Measurements from ENCODE around the gene PIP5K1A. TPM values are rescaled to one million over a fixed set of nuclear protein-coding genes. Genes with fewer than 3 reads are reported as not detected.

Gene PIP5K1A
- total and polyA plus RNA-seq, 9 of the 15 experiments (the other 6 are each of a cell fraction or from before 2014, with no cell fraction given): 1.9 to 42.4 (median 18.8) TPM

DNA sequence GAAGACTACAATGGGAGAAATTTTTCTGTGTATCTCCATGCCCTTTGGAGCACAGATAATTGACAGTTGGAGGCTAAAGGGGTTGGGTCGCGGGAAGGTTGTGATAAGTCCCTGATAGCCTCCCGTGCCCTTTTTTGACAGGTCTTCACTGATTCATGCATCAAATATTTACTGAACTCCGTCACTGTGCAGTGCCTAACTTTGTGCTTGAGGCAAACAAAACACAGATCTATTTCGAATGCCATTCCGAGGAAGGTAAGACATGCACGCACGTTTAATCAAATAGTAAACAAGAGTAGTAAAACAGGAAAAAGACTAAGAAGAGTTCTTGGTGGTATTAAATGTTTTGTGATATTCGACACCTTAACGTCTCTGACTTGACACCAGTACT lies 494 bp upstream of the PIP5K1A start (continued):
- peak in 1 of 2 experiments; percentile 25; a peak in 2 of 4 replicates for TF ChIP-seq FOXK2 (conservative IDR thresholded peaks at IDR 0.05 in 1 of 2, IDR thresholded peaks at IDR 0.05 in 1 of 2; ENCODE audit: low read depth in 2 of 2)
- peak in 1 of 2 experiments; percentile 2; a peak in 1 of 3 replicates for TF ChIP-seq CBX3 (IDR thresholded peaks at IDR 0.05; ENCODE audit: borderline replicate concordance in 1 of 2, low read length in 2 of 2)
- TF ChIP-seq NBN (IDR thresholded peaks at IDR 0.05; ENCODE audit: low read depth): no peak
- no peak for TF ChIP-seq MNT (conservative IDR thresholded peaks at IDR 0.05)
- peak; percentile 59 for TF ChIP-seq PKNOX1 (IDR thresholded peaks at IDR 0.05)
- TF ChIP-seq, protein P1, sequence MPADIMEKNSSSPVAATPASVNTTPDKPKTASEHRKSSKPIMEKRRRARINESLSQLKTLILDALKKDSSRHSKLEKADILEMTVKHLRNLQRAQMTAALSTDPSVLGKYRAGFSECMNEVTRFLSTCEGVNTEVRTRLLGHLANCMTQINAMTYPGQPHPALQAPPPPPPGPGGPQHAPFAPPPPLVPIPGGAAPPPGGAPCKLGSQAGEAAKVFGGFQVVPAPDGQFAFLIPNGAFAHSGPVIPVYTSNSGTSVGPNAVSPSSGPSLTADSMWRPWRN (IDR thresholded peaks at IDR 0.05; ENCODE audit: low read depth): no peak
- no peak for TF ChIP-seq CHD7 (IDR thresholded peaks at IDR 0.05; ENCODE audit: low read depth, low read length)
- peak; percentile 52 for TF ChIP-seq MEIS2 (IDR thresholded peaks at IDR 0.05; ENCODE audit: partially characterized antibody)

Data from K562 (cell line).